Gastroesophageal sphincter (tissue), 4 donors: ENCODE results near the gene NUTM2F. TPM values are rescaled to one million over a fixed set of nuclear protein-coding genes. Genes with fewer than 3 reads are reported as not detected.

Experiments
- ATAC-seq: fragments of 150-250 bp; one replicate; pipeline ENCODE4 v1.9.1; 2016; ENCODE audit warnings: mild to moderate bottlenecking, moderate library complexity
- H3K27ac ChIP-seq, 4 donors: fragments of 200-600 bp; sonication (generic) in 3 of 4; 1 replicate in 3 of 4; 2 replicates in 1 of 4; pipeline ENCODE4 v1.5.1; 2016 to 2019
- H3K27me3 ChIP-seq: fragments of 200-600 bp; sonication (generic); one replicate; pipeline ENCODE4 v1.5.1; 2019
- H3K36me3 ChIP-seq, 2 donors: fragments of 200-600 bp; sonication (generic); one replicate each; pipeline ENCODE4 v1.5.1; 2019; ENCODE audit warnings: control low read depth in 1 of 2
- H3K4me1 ChIP-seq, 3 donors: fragments of 200-600 bp; sonication (generic); 1 replicate in 2 of 3; 2 replicates in 1 of 3; pipeline ENCODE4 v1.5.1; 2016 to 2019; ENCODE audit warnings: control low read depth in 2 of 3
- H3K4me3 ChIP-seq, 2 donors: fragments of 200-600 bp; sonication (generic); one replicate each; pipeline ENCODE4 v1.5.1; 2019; ENCODE audit warnings: mild to moderate bottlenecking in 1 of 2, moderate library complexity in 1 of 2
- H3K9me3 ChIP-seq, 3 donors: fragments of 200-600 bp; sonication (generic); one replicate each; pipeline ENCODE4 v1.5.1; 2017 to 2019; ENCODE audit warnings: control low read depth in 2 of 3
- CTCF ChIP-seq, 4 experiments: fragments of 200-600 bp in 2 of 4; fragments of 450-650 bp in 2 of 4; sonication (generic) in 1 of 4; IDR thresholded peaks; one replicate each; pipeline ENCODE4 v1.5.1; 2017 to 2019; ENCODE audit warnings: antibody characterized with exemption in 4 of 4, mild to moderate bottlenecking in 2 of 4, moderate library complexity in 2 of 4
- EP300 ChIP-seq: sonication (generic); formaldehyde crosslinking; IDR thresholded peaks from one replicate; pipeline ENCODE4 v1.6.1; 2017; ENCODE audit warnings: antibody characterized with exemption, mild to moderate bottlenecking
- POLR2A ChIP-seq, 2 donors: fragments of 450-650 bp; IDR thresholded peaks; one replicate each; pipeline ENCODE4 v1.6.1; 2017; ENCODE audit warnings: antibody characterized with exemption in 2 of 2, mild to moderate bottlenecking in 2 of 2, moderate library complexity in 1 of 2
- POLR2AphosphoS5 ChIP-seq: sonication (generic); formaldehyde crosslinking; IDR thresholded peaks from one replicate; pipeline ENCODE4 v1.6.1; 2017; ENCODE audit warnings: antibody characterized with exemption
- WGBS, 2 donors: methylation state at CpG; one replicate each; pipeline ENCODE4 v1.1.5; 2018; ENCODE audit warnings: low coverage in 1 of 2; 5-methylcytosine and 5-hydroxymethylcytosine counted together
- total RNA-seq, 4 donors: library from RNA; depleted of rRNA; stranded (reverse); fragments of >200 nt; gene quantifications; one replicate each; pipeline ENCODE4 v1.1.0, GENCODE V29; 2016

The NUTM2F gene
- total RNA-seq, 4 donors from 2014 or later = not detected

- H3K4me3 ChIP-seq = no peak overlapping the region
- WGBS, 2 donors = 76 to 93% methylated on average over 3 to 4 of the region's 4 CpGs
- H3K27ac ChIP-seq = no peak overlapping the region
- no peaks in the 10 kb centered on the region for H3K9me3 ChIP-seq
- H3K36me3 ChIP-seq = peaks cover 0 to 15% of the 10 kb centered on the region in 2 donors
- no peaks in the 10 kb centered on the region for H3K27me3 ChIP-seq
- TF ChIP-seq POLR2A (IDR thresholded peaks at IDR 0.05) (no peak), EP300 (no peak), CTCF (IDR thresholded peaks at IDR 0.05) (no peak), POLR2AphosphoS5 (no peak)
- no peak for ATAC-seq
- peaks cover 0 to 13% (median 0%) of the 10 kb centered on the region in 3 donors for H3K4me1 ChIP-seq
Measured at GRCh38 chr9:94302426-94302825, 26.0 kb downstream of the NUTM2F start.

DNA sequence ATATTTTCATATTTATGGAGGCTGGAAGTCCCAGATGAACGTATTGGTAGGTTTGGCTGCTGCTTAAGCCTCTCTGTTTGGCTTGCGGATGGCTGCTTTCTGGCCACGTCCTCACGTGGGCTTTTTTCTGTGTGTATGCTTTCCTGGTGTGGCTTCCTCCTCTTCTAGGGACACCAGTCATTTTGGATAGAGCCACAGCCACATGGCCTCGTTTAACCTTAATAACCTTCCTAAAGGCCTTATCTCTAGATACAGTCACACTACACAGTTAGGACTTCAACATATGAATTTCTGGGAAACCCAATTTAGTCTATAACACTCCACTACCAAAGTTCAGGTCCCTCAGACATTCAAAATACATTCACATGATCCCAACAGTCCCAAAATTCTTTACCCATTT, 26.9 kb downstream of the NUTM2F start:
- TF ChIP-seq EP300 (no peak), POLR2A (IDR thresholded peaks at IDR 0.05) (no peak), POLR2AphosphoS5 (no peak), CTCF (IDR thresholded peaks at IDR 0.05) (no peak)
- Histone ChIP-seq H3K27ac (no peak overlapping the region), H3K4me3 (no peak overlapping the region), H3K36me3 (peaks cover 0 to 19% of the 10 kb centered on the region in 2 donors), H3K4me1 (peaks cover 0 to 13% (median 0%) of the 10 kb centered on the region in 3 donors), H3K9me3 (no peaks in the 10 kb centered on the region), H3K27me3 (no peaks in the 10 kb centered on the region)
- ATAC-seq = no peak
- 83 to 84% methylated on average over 4 to 5 of the region's 5 CpGs for WGBS, 2 donors

DNA sequence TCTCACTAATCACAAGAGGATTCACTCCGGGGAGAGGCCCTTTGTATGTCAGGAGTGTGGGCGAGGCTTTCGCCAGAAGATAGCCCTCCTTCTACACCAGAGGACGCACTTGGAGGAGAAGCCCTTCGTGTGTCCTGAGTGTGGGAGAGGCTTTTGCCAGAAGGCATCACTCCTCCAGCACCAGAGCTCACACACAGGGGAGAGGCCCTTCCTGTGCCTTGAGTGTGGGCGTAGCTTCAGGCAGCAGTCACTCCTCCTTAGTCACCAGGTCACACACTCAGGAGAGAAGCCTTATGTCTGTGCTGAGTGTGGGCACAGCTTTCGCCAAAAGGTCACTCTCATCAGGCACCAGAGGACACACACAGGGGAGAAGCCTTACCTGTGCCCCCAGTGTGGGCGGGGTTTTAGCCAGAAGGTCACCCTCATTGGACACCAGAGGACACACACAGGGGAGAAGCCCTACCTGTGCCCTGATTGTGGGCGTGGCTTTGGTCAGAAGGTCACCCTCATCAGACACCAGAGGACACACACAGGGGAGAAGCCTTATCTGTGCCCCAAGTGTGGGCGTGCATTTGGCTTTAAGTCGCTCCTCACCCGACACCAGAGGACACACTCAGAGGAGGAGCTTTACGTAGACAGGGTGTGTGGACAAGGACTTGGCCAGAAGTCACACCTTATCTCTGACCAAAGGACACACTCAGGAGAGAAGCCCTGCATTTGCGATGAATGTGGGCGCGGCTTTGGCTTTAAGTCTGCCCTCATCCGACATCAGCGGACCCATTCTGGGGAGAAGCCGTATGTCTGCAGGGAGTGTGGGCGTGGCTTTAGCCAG, 27.8 kb downstream of the NUTM2F start:
- Histone ChIP-seq H3K36me3 (peaks cover 0 to 23% of the 10 kb centered on the region in 2 donors), H3K27ac (no peak overlapping the region), H3K4me1 (peaks cover 0 to 13% (median 0%) of the 10 kb centered on the region in 3 donors), H3K27me3 (no peaks in the 10 kb centered on the region), H3K9me3 (no peaks in the 10 kb centered on the region), H3K4me3 (no peak overlapping the region)
- 90 to 93% methylated on average over 2 to 5 of the region's 20 CpGs for WGBS, 2 donors
- TF ChIP-seq EP300 = no peak
- no peak for TF ChIP-seq CTCF (IDR thresholded peaks at IDR 0.05)
- TF ChIP-seq POLR2AphosphoS5 = no peak
- TF ChIP-seq POLR2A (IDR thresholded peaks at IDR 0.05) = no peak
- no peak for ATAC-seq

- Histone ChIP-seq H3K4me3 (no peak overlapping the region), H3K4me1 (peaks cover 0 to 13% (median 0%) of the 10 kb centered on the region in 3 donors), H3K36me3 (peaks cover 0 to 38% of the 10 kb centered on the region in 2 donors), H3K27me3 (no peaks in the 10 kb centered on the region), H3K27ac (peak overlapping the region in 1 of 4 donors; percentile 19), H3K9me3 (no peaks in the 10 kb centered on the region)
- TF ChIP-seq POLR2AphosphoS5 (no peak), POLR2A (IDR thresholded peaks at IDR 0.05) (no peak), CTCF (IDR thresholded peaks at IDR 0.05) (no peak), EP300 (no peak)
- ATAC-seq = peak; percentile 48
- 61 to 65% methylated on average over 6 to 8 of the region's 9 CpGs for WGBS, 2 donors
Measured at GRCh38 chr9:94298949-94299599, 29.4 kb downstream of the NUTM2F start.
